Subcutaneous adipose tissue (tissue), 4 donors: Measurements from ENCODE around the gene BBOX1. TPM values are rescaled to one million over a fixed set of nuclear protein-coding genes. Genes with fewer than 3 reads are reported as not detected.

ENCODE experiments used
- CTCF ChIP-seq: fragments of 450-650 bp; IDR thresholded peaks from one replicate; pipeline ENCODE4 v1.5.1; 2016; ENCODE audit warnings: low read depth, mild to moderate bottlenecking, control low read depth, antibody characterized with exemption, moderate library complexity
- total RNA-seq, 4 donors: library from RNA; depleted of rRNA; stranded (reverse); fragments of >200 nt; gene quantifications; one replicate each; pipeline ENCODE4 v1.1.0, GENCODE V29; 2016

Gene BBOX1
- total RNA-seq = not detected

GRCh38 chr11:27040302-27041115 is at the start of gene BBOX1:
TSS of gene BBOX1 (plus strand) at chr11:27040815. CDS start at chr11:27055431, 14,616 bp downstream.
- TF ChIP-seq CTCF = no peak

- no peak for TF ChIP-seq CTCF
These were observed 48.5 kb upstream of the BBOX1 start for GRCh38 chr11:26992031-26992541.

- TF ChIP-seq CTCF = no peak
These were observed 46.6 kb upstream of the BBOX1 start, which contains the start of gene FIBIN for GRCh38 chr11:26993965-26994457. TSS of gene FIBIN (plus strand) at chr11:26994112. CDS start at chr11:26994527, 415 bp downstream.

- TF ChIP-seq CTCF = no peak
These were observed 46.0 kb upstream of the BBOX1 start for GRCh38 chr11:26994631-26995095.

GRCh38 chr11:26995701-26996460 is 44.7 kb upstream of the BBOX1 start:
- no peak for TF ChIP-seq CTCF

- TF ChIP-seq CTCF = no peak
These were observed 43.2 kb upstream of the BBOX1 start for GRCh38 chr11:26997378-26997777.

GRCh38 chr11:27002431-27002830 is 38.2 kb upstream of the BBOX1 start:
- TF ChIP-seq CTCF = no peak
